Esophagus squamous epithelium (tissue), 4 donors: ENCODE results near the gene RESP18.

Experiments
- CTCF ChIP-seq, 6 experiments: fragments of 450-650 bp in 4 of 6; fragments of 200-600 bp in 2 of 6; sonication (generic) in 2 of 6; IDR thresholded peaks; one replicate each; pipeline ENCODE4 v1.5.1; 2016 to 2019; ENCODE audit warnings: antibody characterized with exemption in 6 of 6, mild to moderate bottlenecking in 4 of 6, moderate library complexity in 4 of 6
- POLR2A ChIP-seq, 4 donors: fragments of 450-650 bp; IDR thresholded peaks; one replicate each; pipeline ENCODE4 v1.6.1; 2017; ENCODE audit warnings: antibody characterized with exemption in 4 of 4, mild to moderate bottlenecking in 4 of 4, moderate library complexity in 3 of 4

GRCh38 chr2:219279151-219279915, 53.2 kb downstream of the RESP18 start, which contains the start of gene DNAJB2:
- TF ChIP-seq POLR2A (IDR thresholded peaks at IDR 0.05) (peak in 3 of 4 donors; percentile 80 to 96 (median 94)), CTCF (IDR thresholded peaks at IDR 0.05) (no peak)
